Osteoblast (primary cell): ENCODE results near the gene IGFBP4. TPM values are rescaled to one million over a fixed set of nuclear protein-coding genes. Genes with fewer than 3 reads are reported as not detected.
"Not testable (repeated sequence)": the region's sequence is repeated elsewhere in the genome, so short reads cannot be mapped to it uniquely, and the experiment has no call there.

Experiments
- DNase-seq: peaks from one replicate; pipeline ENCODE4 v3.0.0; 2011; ENCODE audit warnings: low spot score, mixed read lengths; ENCODE audit not compliant: insufficient read length; ENCODE audit errors: missing footprints
- H2AFZ ChIP-seq: 2 replicates; pipeline ENCODE4 v1.6.0; 2011; ENCODE audit warnings: mild to moderate bottlenecking, low read length
- H3K27ac ChIP-seq: 2 replicates; pipeline ENCODE4 v1.5.1; 2011; ENCODE audit warnings: mild to moderate bottlenecking, low read depth, low read length, moderate library complexity
- H3K27me3 ChIP-seq: 2 replicates; pipeline ENCODE4 v1.6.0; 2012; ENCODE audit warnings: mild to moderate bottlenecking, control low read depth, inconsistent platforms, low read length, moderate library complexity; ENCODE audit not compliant: insufficient read depth
- H3K36me3 ChIP-seq: 2 replicates; pipeline ENCODE4 v1.5.1; 2011; ENCODE audit warnings: mild to moderate bottlenecking, low read length, control low read depth, moderate library complexity; ENCODE audit not compliant: insufficient read depth
- H3K4me1 ChIP-seq: 2 replicates; pipeline ENCODE4 v1.5.1; 2011; ENCODE audit warnings: mild to moderate bottlenecking, low read length, control low read depth, moderate library complexity; ENCODE audit not compliant: insufficient read depth
- H3K4me2 ChIP-seq: 2 replicates; pipeline ENCODE4 v1.6.0; 2011; ENCODE audit warnings: mild to moderate bottlenecking, low read length; ENCODE audit not compliant: insufficient read depth
- H3K4me3 ChIP-seq: fragments of 200-600 bp; sonication (generic); 3 replicates; pipeline ENCODE4 v1.5.1; 2012; ENCODE audit warnings: mild to moderate bottlenecking, low read length, inconsistent platforms; ENCODE audit not compliant: insufficient read depth
- H3K79me2 ChIP-seq: 2 replicates; pipeline ENCODE4 v1.6.0; 2012; ENCODE audit warnings: mild to moderate bottlenecking, low read length, control low read depth, inconsistent platforms; ENCODE audit not compliant: insufficient read depth
- H3K9me3 ChIP-seq: 2 replicates; pipeline ENCODE4 v1.5.1; 2011; ENCODE audit warnings: low read depth, low read length, control low read depth
- H4K20me1 ChIP-seq: 2 replicates; pipeline ENCODE4 v1.6.0; 2012; ENCODE audit warnings: mild to moderate bottlenecking, low read length, control low read depth; ENCODE audit not compliant: insufficient read depth
- CTCF ChIP-seq: IDR thresholded peaks from 2 replicates; pipeline ENCODE4 v1.5.1; 2011; ENCODE audit warnings: mild to moderate bottlenecking, low read depth, low read length, moderate library complexity; ENCODE audit errors: extremely low read depth
- total RNA-seq: library from RNA; depleted of rRNA; stranded (reverse); fragments of >200 nt; gene quantifications from 2 replicates; pipeline ENCODE4 v1.2.3, GENCODE V29; 2012

Gene IGFBP4
- total RNA-seq, 1 donor = 666 TPM

- Histone ChIP-seq H3K9me3 (no peaks in the 10 kb centered on the region), H3K4me3 (no peak overlapping the region), H4K20me1 (no peaks in the 10 kb centered on the region), H3K79me2 (peaks cover 66% of the 10 kb centered on the region), H3K36me3 (peaks cover 27% of the 10 kb centered on the region), H2AFZ (no peak overlapping the region), H3K4me1 (peaks cover 26% of the 10 kb centered on the region), H3K4me2 (no peak overlapping the region), H3K27me3 (no peaks in the 10 kb centered on the region), H3K27ac (no peak overlapping the region)
- no peak for DNase-seq
- no peak for TF ChIP-seq CTCF
Measured at GRCh38 chr17:40412880-40413279, 30.4 kb upstream of the IGFBP4 start.

GRCh38 chr17:40414312-40414711, 28.9 kb upstream of the IGFBP4 start:
- peak overlapping the region; percentile 91 for H3K27ac ChIP-seq
- H2AFZ ChIP-seq, H3K9me3 ChIP-seq, DNase-seq, H3K27me3 ChIP-seq, H3K4me2 ChIP-seq, H4K20me1 ChIP-seq, H3K4me3 ChIP-seq: not testable (repeated sequence)
- H3K79me2 ChIP-seq = peaks cover 63% of the 10 kb centered on the region
- peaks cover 27% of the 10 kb centered on the region for H3K36me3 ChIP-seq
- H3K4me1 ChIP-seq = peaks cover 26% of the 10 kb centered on the region

GRCh38 chr17:40415390-40415789, 27.9 kb upstream of the IGFBP4 start:
- no peak for DNase-seq
- Histone ChIP-seq H3K9me3 (no peaks in the 10 kb centered on the region), H3K4me3 (peak overlapping the region; percentile 63), H3K4me2 (peak overlapping the region; percentile 100), H3K36me3 (peaks cover 20% of the 10 kb centered on the region), H3K79me2 (peaks cover 53% of the 10 kb centered on the region), H3K4me1 (peaks cover 26% of the 10 kb centered on the region), H3K27ac (peak overlapping the region; percentile 91), H4K20me1 (no peaks in the 10 kb centered on the region), H3K27me3 (no peaks in the 10 kb centered on the region), H2AFZ (no peak overlapping the region)
- peak; percentile 61 for TF ChIP-seq CTCF

- DNase-seq = no peak
- Histone ChIP-seq H3K27ac (peak overlapping the region; percentile 83), H3K79me2 (peaks cover 44% of the 10 kb centered on the region), H3K27me3 (no peaks in the 10 kb centered on the region), H2AFZ (peak overlapping the region; percentile 98), H3K36me3 (peaks cover 13% of the 10 kb centered on the region), H3K9me3 (no peaks in the 10 kb centered on the region), H3K4me3 (peak overlapping the region; percentile 98), H3K4me1 (peaks cover 26% of the 10 kb centered on the region), H3K4me2 (peak overlapping the region; percentile 100), H4K20me1 (no peaks in the 10 kb centered on the region)
- TF ChIP-seq CTCF = no peak
Measured at GRCh38 chr17:40416671-40417070, 26.6 kb upstream of the IGFBP4 start.

- H3K27ac ChIP-seq = peak overlapping the region; percentile 83
- peaks cover 26% of the 10 kb centered on the region for H3K4me1 ChIP-seq
- no peaks in the 10 kb centered on the region for H4K20me1 ChIP-seq
- H3K9me3 ChIP-seq = no peaks in the 10 kb centered on the region
- no peak for TF ChIP-seq CTCF
- peaks cover 13% of the 10 kb centered on the region for H3K36me3 ChIP-seq
- DNase-seq = no peak
- H3K4me2 ChIP-seq = peak overlapping the region; percentile 100
- H2AFZ ChIP-seq = peak overlapping the region; percentile 98
- H3K4me3 ChIP-seq = peak overlapping the region; percentile 98
- H3K27me3 ChIP-seq = no peaks in the 10 kb centered on the region
- peaks cover 42% of the 10 kb centered on the region for H3K79me2 ChIP-seq
Measured at GRCh38 chr17:40417258-40417608, 26.0 kb upstream of the IGFBP4 start.
